ENCODE data around the gene CUEDC1. TPM values are rescaled to one million over a fixed set of nuclear protein-coding genes. Genes with fewer than 3 reads are reported as not detected.

Gene CUEDC1
- total RNA-seq, 2 experiments from 2014 or later = 0.29 to 0.40 TPM

GRCh38 chr17:57949649-57950048 is 5.6 kb downstream of the CUEDC1 start:
- no peak overlapping the region for H3K4me3 Mint-ChIP-seq
- CTCF ChIA-PET = interaction anchor here (0.9 to 1.5 kb wide), 3 partner anchors 46 to 57 kb away, joined by 3 to 4 read pairs (median 4); no protein-coding TSS in a partner anchor
- ATAC-seq (no peak), DNase-seq (no peak)
- peaks cover 36% of the 10 kb centered on the region for H3K4me1 Mint-ChIP-seq (ENCODE audit: low read depth)
- H3K27me3 Mint-ChIP-seq = peaks cover 24% of the 10 kb centered on the region
- no peak for TF ChIP-seq CTCF (IDR thresholded peaks at IDR 0.05)
- no peak overlapping the region for H3K27ac Mint-ChIP-seq
- H3K36me3 Mint-ChIP-seq (ENCODE audit: low read depth) = no peaks in the 10 kb centered on the region
- H3K9me3 Mint-ChIP-seq = no peaks in the 10 kb centered on the region
- POLR2A ChIA-PET = interaction anchor here (1.1 kb wide), 1 partner anchor 8 kb away, joined by 4 read pairs; no protein-coding TSS in a partner anchor
- intact Hi-C loops (cut with micrococcal nuclease) = loop anchor here (5.0 kb wide), 1 partner anchor 38 kb away; the partner anchor contains the start of gene VEZF1

GRCh38 chr17:57948555-57949420 is 6.4 kb downstream of the CUEDC1 start:
- no peak overlapping the region for H3K27ac Mint-ChIP-seq
- H3K4me1 Mint-ChIP-seq (ENCODE audit: low read depth) = peaks cover 32% of the 10 kb centered on the region
- ChIA-PET CTCF (interaction anchor here (0.6 to 2.8 kb wide), 7 partner anchors 7 to 90 kb away, joined by 3 to 11 read pairs (median 4); partner anchors contain the start of gene CUEDC1), POLR2A (interaction anchor here (0.6 to 1.4 kb wide), 2 partner anchors 38 to 39 kb away, joined by 3 read pairs; partner anchors contain the start of gene VEZF1)
- H3K36me3 Mint-ChIP-seq (ENCODE audit: low read depth) = no peaks in the 10 kb centered on the region
- no peak overlapping the region for H3K4me3 Mint-ChIP-seq
- intact Hi-C loops (cut with micrococcal nuclease) = no loop called here
- DNase-seq (peak; percentile 16), ATAC-seq (peak; percentile 46)
- TF ChIP-seq CTCF (IDR thresholded peaks at IDR 0.05) = no peak
- peaks cover 20% of the 10 kb centered on the region for H3K27me3 Mint-ChIP-seq
- H3K9me3 Mint-ChIP-seq = no peaks in the 10 kb centered on the region

- H3K4me1 Mint-ChIP-seq (ENCODE audit: low read depth) = peaks cover 32% of the 10 kb centered on the region
- ChIA-PET CTCF (interaction anchor here (0.6 to 2.8 kb wide), 7 partner anchors 8 to 90 kb away, joined by 3 to 11 read pairs (median 4); partner anchors contain the start of gene CUEDC1), POLR2A (interaction anchor here (0.6 to 1.4 kb wide), 3 partner anchors 38 to 50 kb away, joined by 3 to 4 read pairs (median 3); partner anchors contain the start of gene VEZF1)
- ATAC-seq = no peak
- H3K4me3 Mint-ChIP-seq = no peak overlapping the region
- no peaks in the 10 kb centered on the region for H3K36me3 Mint-ChIP-seq (ENCODE audit: low read depth)
- TF ChIP-seq CTCF (IDR thresholded peaks at IDR 0.05) = no peak
- H3K27me3 Mint-ChIP-seq = peaks cover 16% of the 10 kb centered on the region
- H3K27ac Mint-ChIP-seq = no peak overlapping the region
- intact Hi-C loops (cut with micrococcal nuclease) = no loop called here
- H3K9me3 Mint-ChIP-seq = no peaks in the 10 kb centered on the region
- DNase-seq = no peak
These were observed 7.0 kb downstream of the CUEDC1 start for GRCh38 chr17:57948169-57948554.

GRCh38 chr17:57947369-57947768 is 7.8 kb downstream of the CUEDC1 start:
- CTCF ChIA-PET = interaction anchor here (0.8 to 2.8 kb wide), 11 partner anchors 9 to 223 kb away, joined by 3 to 11 read pairs (median 4); partner anchors contain the start of gene CUEDC1
- Mint-ChIP-seq H3K36me3 (ENCODE audit: low read depth) (no peaks in the 10 kb centered on the region), H3K4me3 (peak overlapping the region; percentile 42), H3K9me3 (no peaks in the 10 kb centered on the region), H3K27me3 (peaks cover 16% of the 10 kb centered on the region), H3K27ac (no peak overlapping the region), H3K4me1 (ENCODE audit: low read depth) (peaks cover 32% of the 10 kb centered on the region)
- TF ChIP-seq CTCF (IDR thresholded peaks at IDR 0.05) = no peak
- intact Hi-C loops (cut with micrococcal nuclease) = no loop called here
- no peak for DNase-seq
- POLR2A ChIA-PET = interaction anchor here (1.0 to 1.5 kb wide), 6 partner anchors 8 to 60 kb away, joined by 3 to 4 read pairs (median 3); partner anchors contain the start of genes CUEDC1, SRSF1 and VEZF1
- no peak for ATAC-seq
